OCI-LY1 (cell line): ENCODE data around the gene SYPL1.

Experiments
- H2AFZ ChIP-seq: fragments of 200-600 bp; sonication (generic), shearing (Covaris generic); 2 replicates; pipeline ENCODE4 v1.6.0; 2014; ENCODE audit warnings: antibody characterized with exemption, mild to moderate bottlenecking, low read length
- H3F3A ChIP-seq: fragments of 200-600 bp; sonication (generic), shearing (Covaris generic); 2 replicates; pipeline ENCODE4 v1.6.0; 2014; ENCODE audit warnings: mild to moderate bottlenecking, antibody characterized with exemption, low read length, moderate library complexity; ENCODE audit not compliant: insufficient read depth
- H3K27ac ChIP-seq: fragments of 200-600 bp; sonication (generic); 2 replicates; pipeline ENCODE4 v1.5.1; 2014; ENCODE audit warnings: low read length, mixed run types, mild to moderate bottlenecking, low read depth; ENCODE audit not compliant: poor library complexity, severe bottlenecking
- H3K27me3 ChIP-seq: fragments of 200-600 bp; sonication (generic); 2 replicates; pipeline ENCODE4 v1.6.0; 2014; ENCODE audit warnings: antibody characterized with exemption, mild to moderate bottlenecking, low read length, moderate library complexity; ENCODE audit not compliant: insufficient read depth
- H3K36me3 ChIP-seq: fragments of 200-600 bp; sonication (generic); 2 replicates; pipeline ENCODE4 v1.6.1; 2014; ENCODE audit warnings: mild to moderate bottlenecking, antibody characterized with exemption, low read length, moderate library complexity, mixed read lengths; ENCODE audit not compliant: insufficient read depth
- H3K4me1 ChIP-seq: fragments of 200-600 bp; sonication (generic); 2 replicates; pipeline ENCODE4 v1.5.1; 2014; ENCODE audit warnings: mild to moderate bottlenecking, low read length, moderate library complexity; ENCODE audit not compliant: insufficient read depth, severe bottlenecking
- H3K4me2 ChIP-seq: fragments of 200-600 bp; sonication (generic), shearing (Covaris generic); 2 replicates; pipeline ENCODE4 v1.6.1; 2014; ENCODE audit warnings: low read length
- H3K4me3 ChIP-seq: fragments of 200-600 bp; sonication (generic); 2 replicates; pipeline ENCODE4 v1.5.1; 2014; ENCODE audit warnings: low read length, low read depth, mild to moderate bottlenecking, mixed read lengths; ENCODE audit not compliant: poor library complexity, severe bottlenecking
- H3K79me2 ChIP-seq: fragments of 200-600 bp; shearing (Covaris generic); 2 replicates; pipeline ENCODE4 v1.6.1; 2016; ENCODE audit warnings: mixed run types, low read length, mixed read lengths; ENCODE audit not compliant: insufficient read depth
- H3K9ac ChIP-seq: fragments of 200-600 bp; sonication (generic), shearing (Covaris generic); 2 replicates; pipeline ENCODE4 v1.6.1; 2014; ENCODE audit warnings: mild to moderate bottlenecking, low read length, mixed read lengths
- H3K9me2 ChIP-seq: fragments of 200-600 bp; sonication (generic), shearing (Covaris generic); 2 replicates; pipeline ENCODE4 v1.6.1; 2014; ENCODE audit warnings: low read depth, mild to moderate bottlenecking, low read length, mixed read lengths
- H3K9me3 ChIP-seq: fragments of 200-600 bp; shearing (Covaris generic); 2 replicates; pipeline ENCODE4 v1.6.1; 2014; ENCODE audit warnings: low read length, mixed read lengths
- H4K20me1 ChIP-seq: fragments of 200-600 bp; sonication (generic), shearing (Covaris generic); 2 replicates; pipeline ENCODE4 v1.6.0; 2016; ENCODE audit warnings: mild to moderate bottlenecking, low read length; ENCODE audit not compliant: insufficient read depth
- CTCF ChIP-seq: fragments of 200-600 bp; sonication (generic), shearing (Covaris generic); IDR thresholded peaks from 2 replicates; pipeline ENCODE4 v1.5.1; 2017; ENCODE audit warnings: mild to moderate bottlenecking, antibody characterized with exemption, low read length, moderate library complexity, mixed read lengths
- EZH2 ChIP-seq: fragments of 200-600 bp; sonication (generic), shearing (Covaris generic); IDR thresholded peaks from 2 replicates; pipeline ENCODE4 v1.8.0; 2017; ENCODE audit warnings: borderline replicate concordance, mixed run types, mild to moderate bottlenecking, antibody characterized with exemption, low read length, moderate library complexity, mixed read lengths

SYPL1 gene

GRCh38 chr7:106076537-106076936 is 35.6 kb downstream of the SYPL1 start:
- Histone ChIP-seq H3K4me3 (peak overlapping the region; percentile 2), H3K36me3 (no peaks in the 10 kb centered on the region), H3K79me2 (no peaks in the 10 kb centered on the region), H3F3A (peaks cover 25% of the 10 kb centered on the region), H3K27me3 (no peaks in the 10 kb centered on the region), H3K9me2 (no peaks in the 10 kb centered on the region), H4K20me1 (no peaks in the 10 kb centered on the region), H2AFZ (peak overlapping the region; percentile 7; the same call in 1 of the 2 replicates), H3K9ac (peak overlapping the region; percentile 26; the same call in 1 of the 2 replicates), H3K9me3 (no peaks in the 10 kb centered on the region), H3K4me1 (peaks cover 96% of the 10 kb centered on the region), H3K27ac (peak overlapping the region; percentile 99), H3K4me2 (peak overlapping the region; percentile 38)
- no peak for TF ChIP-seq EZH2
- no peak for TF ChIP-seq CTCF

- H3K79me2 ChIP-seq: no peaks in the 10 kb centered on the region
- peaks cover 96% of the 10 kb centered on the region for H3K4me1 ChIP-seq
- peak overlapping the region; percentile 2 for H3K4me3 ChIP-seq
- TF ChIP-seq EZH2: no peak
- TF ChIP-seq CTCF: no peak
- peak overlapping the region; percentile 26; the same call in 1 of the 2 replicates for H3K9ac ChIP-seq
- H3K36me3 ChIP-seq: no peaks in the 10 kb centered on the region
- H3F3A ChIP-seq: peaks cover 23% of the 10 kb centered on the region
- H3K27ac ChIP-seq: peak overlapping the region; percentile 99
- no peaks in the 10 kb centered on the region for H3K9me2 ChIP-seq
- no peak overlapping the region for H2AFZ ChIP-seq
- H3K4me2 ChIP-seq: peak overlapping the region; percentile 38
- H3K9me3 ChIP-seq: no peaks in the 10 kb centered on the region
- no peaks in the 10 kb centered on the region for H4K20me1 ChIP-seq
- no peaks in the 10 kb centered on the region for H3K27me3 ChIP-seq
Observed at GRCh38 chr7:106075937-106076336, 36.2 kb downstream of the SYPL1 start.

- peaks cover 96% of the 10 kb centered on the region for H3K4me1 ChIP-seq
- H2AFZ ChIP-seq: no peak overlapping the region
Observed at GRCh38 chr7:106074257-106074656, 37.9 kb downstream of the SYPL1 start.

More at GRCh38 chr7:106074257-106074656, 37.9 kb downstream of the SYPL1 start:
- no peak for TF ChIP-seq CTCF
- TF ChIP-seq EZH2: no peak
- Histone ChIP-seq H3K4me2 (peak overlapping the region; percentile 89), H3K27me3 (no peaks in the 10 kb centered on the region), H3K27ac (peak overlapping the region; percentile 99), H4K20me1 (no peaks in the 10 kb centered on the region), H3K79me2 (no peaks in the 10 kb centered on the region), H3F3A (peaks cover 23% of the 10 kb centered on the region), H3K9me2 (no peaks in the 10 kb centered on the region), H3K4me3 (peak overlapping the region; percentile 41), H3K9ac (peak overlapping the region; percentile 92), H3K9me3 (no peaks in the 10 kb centered on the region), H3K36me3 (no peaks in the 10 kb centered on the region)
